ENCODE measurements around the gene MAZ.
"Not testable (repeated sequence)": the region's sequence is repeated elsewhere in the genome, so short reads cannot be mapped to it uniquely, and the experiment has no call there.

Gene MAZ

DNA sequence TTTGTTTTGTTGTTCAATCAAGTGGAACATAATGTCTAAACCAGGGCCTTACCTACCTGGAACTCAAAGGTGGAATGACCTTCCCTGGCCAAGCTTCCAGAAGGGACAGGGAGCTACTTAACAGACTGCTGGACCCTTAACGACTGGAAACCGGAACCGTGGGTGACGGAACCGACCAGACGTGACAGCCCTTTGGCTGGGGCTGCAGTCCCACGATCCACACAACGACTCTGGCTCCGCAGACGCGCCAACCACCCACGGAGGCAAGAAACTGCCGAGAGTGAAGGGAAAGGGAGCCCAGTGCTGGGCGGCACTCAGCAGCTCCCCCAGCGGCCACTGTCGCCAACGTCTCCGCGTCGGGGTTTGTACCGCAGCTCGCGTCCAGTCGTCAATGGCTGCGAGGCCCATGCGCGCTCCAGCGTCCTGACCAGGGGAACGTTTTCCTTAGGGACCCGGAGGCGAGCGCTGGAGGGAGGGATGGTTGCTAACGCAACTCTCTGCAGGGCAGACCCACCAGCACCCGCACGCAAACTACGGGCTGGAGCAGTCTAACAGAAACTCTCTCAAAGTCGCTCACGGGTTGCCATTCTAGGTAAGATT lies 21.3 kb upstream of the MAZ start:
- DNase-seq (ENCODE audit: low read depth in 2 of 2), result peak in 1 of 2 donors; percentile 46

GRCh38 chr16:29787155-29787554 lies 19.2 kb upstream of the MAZ start:
- DNase-seq (ENCODE audit: low read depth in 2 of 2), result not testable (repeated sequence)

GRCh38 chr16:29789775-29790182 lies 16.6 kb upstream of the MAZ start:
- no peak for DNase-seq (ENCODE audit: low read depth in 2 of 2)

- peak; percentile 100 for DNase-seq (ENCODE audit: low read depth in 2 of 2)
These were observed 16.0 kb upstream of the MAZ start, which contains the start of gene KIF22 for GRCh38 chr16:29790183-29790948. TSS of gene KIF22 (plus strand) at chr16:29790751. CDS start at chr16:29790760, 9 bp downstream.

DNA sequence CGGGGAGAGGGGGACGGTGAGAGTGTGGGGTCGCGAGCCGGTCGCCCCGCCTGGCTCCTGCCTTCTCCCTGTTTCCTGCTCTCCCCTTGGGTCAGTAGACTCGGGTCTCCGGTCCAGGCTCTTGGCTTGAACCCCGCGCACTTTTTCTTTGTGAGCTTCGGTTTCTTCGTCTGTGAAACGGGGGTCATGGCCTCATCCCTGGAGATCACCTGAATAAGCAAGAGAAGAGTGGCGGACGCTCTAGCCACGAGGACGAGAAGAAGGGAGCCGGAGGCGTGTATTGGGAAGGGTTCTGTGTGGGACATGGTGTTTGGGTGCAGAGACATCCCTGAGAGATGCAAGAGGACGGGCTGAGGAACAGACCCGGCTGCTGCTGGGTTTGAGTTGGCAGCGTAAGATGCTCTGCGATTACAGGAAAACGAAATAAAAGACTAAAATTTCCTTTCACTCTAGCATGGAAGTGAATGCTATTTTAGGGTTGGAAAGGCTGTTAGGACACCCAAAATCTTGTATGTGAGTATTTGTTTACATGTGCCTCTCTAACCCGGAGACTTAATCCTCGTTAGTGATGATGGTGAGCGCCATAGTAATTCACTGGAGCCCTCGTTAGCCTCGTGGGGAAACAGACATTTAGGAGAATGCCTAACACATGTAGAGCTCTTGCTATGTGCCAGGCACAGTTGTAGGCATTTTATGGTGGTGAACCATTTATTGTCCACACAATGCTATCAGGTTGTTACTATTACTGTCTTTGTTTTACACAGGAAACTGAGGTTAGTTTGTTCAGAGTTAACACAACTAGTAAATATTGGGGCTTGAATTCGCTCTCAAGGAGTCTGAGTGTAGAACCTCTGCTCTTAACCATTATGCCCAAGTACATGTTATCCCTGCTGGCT lies 15.1 kb upstream of the MAZ start:
- DNase-seq (ENCODE audit: low read depth in 2 of 2), result no peak

DNA sequence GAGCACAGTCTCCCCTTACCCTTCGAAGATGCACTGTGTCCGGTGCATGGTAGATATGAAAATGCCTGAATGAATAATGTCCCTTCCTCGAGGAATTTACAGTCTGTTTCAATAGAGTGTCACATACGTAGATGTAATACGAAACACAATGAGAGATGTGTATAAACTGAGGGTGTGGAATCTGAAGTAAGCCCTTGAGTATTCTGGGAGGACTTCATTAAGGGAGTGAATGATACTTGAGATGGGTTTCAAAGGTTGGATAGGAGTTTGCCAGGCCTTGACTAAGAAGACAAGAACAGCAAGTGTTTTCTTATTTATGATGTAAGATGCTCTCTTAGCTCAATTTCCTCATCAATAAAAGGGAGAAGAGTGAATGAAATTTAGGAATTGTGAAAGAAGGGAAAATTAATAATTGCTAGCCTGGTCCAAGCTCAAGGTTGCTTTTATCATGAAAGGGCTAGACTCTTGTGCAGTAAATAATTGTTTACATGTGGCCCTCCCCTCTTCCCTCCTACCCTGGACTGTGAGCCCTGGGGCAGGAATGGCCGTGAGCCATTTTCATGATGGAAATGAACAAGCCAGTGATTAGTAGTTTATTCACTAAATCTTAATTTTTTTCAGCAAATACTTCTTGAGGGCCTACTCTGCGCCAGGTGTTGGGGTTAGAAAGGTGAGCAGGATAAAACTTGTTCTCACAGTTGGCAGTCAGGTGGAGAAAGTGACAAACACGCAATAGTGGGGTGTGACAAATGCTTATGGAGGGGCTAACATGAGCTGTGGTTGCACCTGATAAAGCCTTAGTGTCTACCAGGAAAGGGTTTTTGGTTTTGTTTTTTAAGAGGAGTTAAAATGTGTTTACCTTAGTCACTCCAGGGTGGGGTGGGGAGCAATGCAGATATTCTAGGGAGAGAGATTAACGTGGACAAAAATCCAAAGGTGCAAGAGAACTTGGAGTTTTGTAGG lies 14.2 kb upstream of the MAZ start:
- no peak for DNase-seq (ENCODE audit: low read depth in 2 of 2)

GRCh38 chr16:29793153-29793552 lies 13.2 kb upstream of the MAZ start:
- DNase-seq (ENCODE audit: low read depth in 2 of 2), result not testable (repeated sequence)

GRCh38 chr16:29794231-29794710 lies 12.1 kb upstream of the MAZ start:
- DNase-seq (ENCODE audit: low read depth in 2 of 2), result no peak

DNA sequence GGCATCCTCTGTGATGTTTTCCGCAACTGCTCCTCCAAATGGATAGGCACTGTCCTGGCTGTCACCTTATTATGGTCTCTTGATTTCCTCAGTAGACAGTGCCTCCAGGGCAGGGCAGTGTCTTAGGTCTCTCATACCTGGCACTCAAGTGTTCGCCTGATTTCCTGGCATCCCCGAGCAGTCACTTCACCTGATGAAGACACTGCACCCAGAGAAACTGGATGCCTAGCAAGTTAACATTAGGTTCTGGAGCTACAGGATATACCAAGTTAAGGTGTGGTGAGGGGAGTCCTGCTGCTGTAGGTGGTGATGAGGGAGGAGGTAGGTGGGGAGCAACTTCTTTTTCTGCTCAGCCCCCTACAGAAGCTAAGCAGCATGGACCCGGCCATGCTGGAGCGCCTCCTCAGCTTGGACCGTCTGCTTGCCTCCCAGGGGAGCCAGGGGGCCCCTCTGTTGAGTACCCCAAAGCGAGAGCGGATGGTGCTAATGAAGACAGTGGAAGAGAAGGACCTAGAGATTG lies 3.9 kb upstream of the MAZ start:
- DNase-seq (ENCODE audit: low read depth in 2 of 2), result no peak

DNA sequence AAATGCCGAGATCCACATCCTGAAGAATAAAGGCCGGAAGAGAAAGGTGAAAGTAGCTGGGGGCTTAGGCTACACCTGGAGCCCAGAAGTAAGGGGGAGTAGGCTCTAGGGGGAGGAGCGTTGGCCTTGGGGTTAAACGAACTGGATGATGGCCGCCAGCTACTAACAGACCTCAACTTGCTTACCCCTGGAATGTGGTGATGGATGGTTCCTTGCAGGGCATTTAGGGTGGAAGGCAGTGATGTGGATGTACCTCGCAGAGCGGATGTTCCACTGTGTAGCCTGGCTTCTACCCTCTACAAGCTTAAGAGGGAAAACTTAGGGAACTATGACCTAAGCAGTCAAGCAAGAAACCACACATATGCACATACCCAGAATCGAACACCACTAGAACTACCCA lies 2.3 kb upstream of the MAZ start:
- DNase-seq (ENCODE audit: low read depth in 2 of 2), result no peak

DNA sequence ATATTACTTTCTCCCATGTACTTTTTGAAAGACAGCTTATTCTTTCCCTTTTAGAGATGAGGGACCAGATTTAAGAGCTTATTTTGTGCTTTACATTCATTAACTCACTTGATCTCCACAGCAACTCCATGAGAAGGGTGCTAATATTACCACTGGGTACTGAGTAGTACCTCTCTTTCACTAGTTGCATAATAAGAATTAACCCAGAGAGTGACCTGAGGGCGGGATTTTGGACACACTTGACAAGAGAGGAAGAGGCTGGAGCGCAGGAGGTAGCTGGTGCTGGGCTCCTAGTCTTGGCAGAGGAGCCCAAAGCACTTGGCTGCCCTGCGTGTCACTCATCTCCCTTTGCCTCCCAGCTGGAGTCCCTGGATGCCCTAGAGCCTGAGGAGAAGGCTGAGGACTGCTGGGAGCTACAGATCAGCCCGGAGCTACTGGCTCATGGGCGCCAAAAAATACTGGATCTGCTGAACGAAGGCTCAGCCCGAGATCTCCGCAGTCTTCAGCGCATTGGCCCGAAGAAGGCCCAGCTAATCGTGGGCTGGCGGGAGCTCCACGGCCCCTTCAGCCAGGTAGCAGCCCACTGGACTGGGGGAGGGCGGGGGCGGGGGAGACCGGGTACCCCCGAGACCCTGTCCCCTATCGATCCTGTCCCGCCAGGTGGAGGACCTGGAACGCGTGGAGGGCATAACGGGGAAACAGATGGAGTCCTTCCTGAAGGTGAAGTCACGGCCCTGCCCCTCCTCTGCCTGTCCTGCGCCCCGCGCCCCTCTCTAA lies 1.7 kb upstream of the MAZ start:
- DNase-seq (ENCODE audit: low read depth in 2 of 2), result no peak

DNA sequence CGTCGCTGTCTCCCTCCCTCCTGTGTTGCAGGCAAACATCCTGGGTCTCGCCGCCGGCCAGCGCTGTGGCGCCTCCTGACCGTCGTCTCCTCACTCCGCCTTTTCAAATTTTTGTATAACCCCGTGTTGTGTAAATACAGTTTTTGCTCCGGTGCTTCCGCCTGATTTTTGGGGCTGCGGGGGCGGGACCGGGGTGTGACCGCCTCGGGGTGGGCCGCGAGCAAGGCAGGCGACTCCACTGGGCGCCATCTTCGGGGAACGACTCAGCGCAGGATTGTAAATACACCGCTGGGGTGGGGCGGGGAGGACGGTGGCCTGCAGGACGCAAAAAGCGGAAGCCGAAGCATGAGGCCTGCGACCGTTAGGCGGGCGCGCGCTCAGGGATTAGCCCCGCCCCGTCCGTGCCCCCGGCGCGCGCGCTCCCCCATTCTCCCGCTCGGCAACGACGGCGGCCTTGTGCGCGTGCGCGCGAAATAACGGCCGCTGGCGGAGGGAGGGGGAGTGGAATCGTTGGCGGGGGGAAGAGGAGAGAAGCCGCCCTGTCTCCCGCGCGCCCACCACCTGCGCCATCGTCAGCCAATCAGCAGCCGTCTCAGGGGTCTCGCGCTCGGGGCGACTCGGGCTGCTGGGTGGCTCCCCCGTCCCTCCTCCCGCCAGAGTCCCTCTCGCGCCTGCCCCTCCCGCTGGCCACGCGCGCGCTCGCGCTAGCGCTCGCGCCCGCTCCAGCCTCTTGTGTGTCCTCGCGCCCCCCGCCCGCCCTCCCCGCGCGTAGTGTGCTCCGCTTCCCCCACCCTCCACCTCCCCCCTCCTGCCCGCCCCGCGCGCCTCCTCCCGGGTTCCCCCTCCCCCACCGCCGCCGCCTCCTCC lies 864 bp upstream of the MAZ start:
- peak; percentile 93 to 97 for DNase-seq (ENCODE audit: low read depth in 2 of 2)

GRCh38 chr16:29806641-29807425 lies 504 bp downstream of the MAZ start:
- DNase-seq (ENCODE audit: low read depth in 2 of 2), result no peak

DNA sequence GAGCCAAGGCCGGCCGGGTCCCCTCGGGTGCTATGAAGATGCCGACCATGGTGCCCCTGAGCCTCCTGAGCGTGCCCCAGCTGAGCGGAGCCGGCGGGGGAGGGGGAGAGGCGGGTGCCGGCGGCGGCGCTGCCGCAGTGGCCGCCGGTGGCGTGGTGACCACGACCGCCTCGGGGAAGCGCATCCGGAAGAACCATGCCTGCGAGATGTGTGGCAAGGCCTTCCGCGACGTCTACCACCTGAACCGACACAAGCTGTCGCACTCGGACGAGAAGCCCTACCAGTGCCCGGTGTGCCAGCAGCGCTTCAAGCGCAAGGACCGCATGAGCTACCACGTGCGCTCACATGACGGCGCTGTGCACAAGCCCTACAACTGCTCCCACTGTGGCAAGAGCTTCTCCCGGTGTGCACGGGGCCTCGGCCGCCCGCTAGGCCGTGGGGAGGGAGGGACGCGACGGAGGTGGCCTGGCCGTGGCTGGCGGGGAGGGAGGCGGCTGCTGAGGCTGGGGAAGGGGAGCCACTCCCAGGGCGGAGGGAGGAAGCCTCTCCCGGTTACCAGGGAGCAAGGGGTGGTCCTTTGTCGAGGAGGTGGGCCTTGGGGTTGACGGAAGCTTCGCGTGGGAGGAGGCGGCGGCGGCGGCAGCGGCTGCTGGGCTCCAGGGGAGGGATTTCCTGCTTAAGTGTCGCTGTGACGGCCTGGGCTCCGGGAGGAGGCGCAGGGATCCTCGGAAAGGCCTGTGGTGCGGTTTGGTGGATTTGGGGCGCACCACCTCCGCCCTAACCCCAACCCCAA lies 1.3 kb downstream of the MAZ start:
- DNase-seq (ENCODE audit: low read depth in 2 of 2), result peak; percentile 77 to 81

GRCh38 chr16:29808219-29808900 lies 2.0 kb downstream of the MAZ start:
- DNase-seq (ENCODE audit: low read depth in 2 of 2), result no peak

DNA sequence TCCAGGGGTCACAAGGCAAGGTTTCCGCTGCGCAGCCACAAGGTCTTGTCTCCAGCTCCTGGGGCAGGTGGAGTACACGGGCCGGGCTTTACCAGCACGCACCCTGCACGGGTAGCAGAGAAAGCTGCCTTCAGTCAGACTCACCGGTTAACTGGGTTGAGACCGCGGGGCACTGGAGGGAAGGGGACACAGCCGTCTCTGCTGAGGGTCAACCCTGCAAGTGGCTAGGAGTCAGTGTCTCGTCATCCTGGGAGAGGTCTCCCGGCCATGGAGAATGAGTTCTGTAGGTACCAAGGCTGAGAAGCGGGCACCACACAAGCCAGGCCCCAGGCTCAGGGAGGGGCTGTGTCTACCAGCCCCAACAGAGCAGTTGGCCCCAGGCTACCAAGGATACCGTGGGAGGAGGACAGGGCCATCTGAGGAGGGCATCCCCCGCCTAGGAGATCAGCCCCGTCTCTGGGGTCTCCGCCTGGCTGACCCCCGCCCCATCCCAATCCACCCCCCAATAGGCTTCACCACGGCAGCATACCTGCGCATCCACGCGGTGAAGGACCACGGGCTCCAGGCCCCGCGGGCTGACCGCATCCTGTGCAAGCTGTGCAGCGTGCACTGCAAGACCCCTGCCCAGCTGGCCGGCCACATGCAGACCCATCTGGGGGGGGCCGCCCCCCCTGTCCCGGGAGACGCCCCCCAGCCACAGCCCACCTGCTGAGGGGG lies 2.9 kb downstream of the MAZ start:
- DNase-seq (ENCODE audit: low read depth in 2 of 2), result no peak
